ENCODE data around the gene MYL5. TPM values are rescaled to one million over a fixed set of nuclear protein-coding genes. Genes with fewer than 3 reads are reported as not detected.
"Not testable (repeated sequence)": the region's sequence is repeated elsewhere in the genome, so short reads cannot be mapped to it uniquely, and the experiment has no call there.

The MYL5 gene
- total RNA-seq, 1 donor from 2014 or later = 17.5 TPM

DNA sequence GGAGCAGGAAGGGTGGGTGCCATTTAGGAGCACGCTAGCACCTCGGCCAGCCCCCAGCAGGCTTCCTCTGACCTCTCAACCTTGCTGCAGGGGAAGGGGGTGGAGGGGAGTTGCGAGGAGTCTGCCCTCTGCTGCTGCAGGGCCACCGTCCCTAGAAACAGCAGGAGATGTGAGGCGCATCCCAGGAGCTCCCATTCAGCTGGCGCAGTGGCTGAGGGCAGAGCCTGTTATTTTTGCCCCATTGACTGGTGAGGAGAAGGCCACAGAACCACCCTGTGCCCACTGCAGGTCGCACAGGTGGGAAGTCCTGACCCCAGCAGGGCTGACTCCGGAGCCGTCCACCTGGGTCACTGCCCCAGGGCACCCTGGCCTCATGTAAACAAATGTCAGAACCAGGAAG is 40.9 kb upstream of the MYL5 start:
- Histone ChIP-seq H3K36me3 (ENCODE audit: insufficient read depth, low read length) (no peaks in the 10 kb centered on the region), H3K79me2 (ENCODE audit: insufficient read depth, low read length) (no peaks in the 10 kb centered on the region), H3K9ac (ENCODE audit: low read length) (no peak overlapping the region), H3K4me2 (ENCODE audit: low read length) (no peak overlapping the region), H3K27ac (ENCODE audit: low read depth, low read length) (no peak overlapping the region), H3K4me1 (ENCODE audit: insufficient read depth, low read length) (no peaks in the 10 kb centered on the region), H4K20me1 (ENCODE audit: insufficient read depth, low read length) (no peaks in the 10 kb centered on the region), H3K9me3 (ENCODE audit: insufficient read depth, low read depth, low read length) (peaks cover 20% of the 10 kb centered on the region), H2AFZ (ENCODE audit: low read depth, low read length) (no peak overlapping the region), H3K27me3 (ENCODE audit: insufficient read depth, low read length) (peaks cover 2% of the 10 kb centered on the region), H3K4me3 (ENCODE audit: insufficient read depth, low read depth, low read length) (no peak overlapping the region)
- DNase-seq (ENCODE audit: low read depth) (no peak), FAIRE-seq (no peak)
- no peaks in the 10 kb centered on the region for H3K36me3 Mint-ChIP-seq (ENCODE audit: low read depth, unreplicated experiment)
- H3K27ac Mint-ChIP-seq (ENCODE audit: unreplicated experiment) = no peak overlapping the region
- no peaks in the 10 kb centered on the region for H3K4me1 Mint-ChIP-seq (ENCODE audit: low read depth, unreplicated experiment)
- peaks cover 39% of the 10 kb centered on the region for H3K27me3 Mint-ChIP-seq (ENCODE audit: low read depth, unreplicated experiment)
- H3K9me3 Mint-ChIP-seq (ENCODE audit: unreplicated experiment) = peaks cover 21% of the 10 kb centered on the region
- no peak for TF ChIP-seq EZH2 (IDR thresholded peaks at IDR 0.05; ENCODE audit: insufficient read depth, low read length)
- TF ChIP-seq, protein P1, sequence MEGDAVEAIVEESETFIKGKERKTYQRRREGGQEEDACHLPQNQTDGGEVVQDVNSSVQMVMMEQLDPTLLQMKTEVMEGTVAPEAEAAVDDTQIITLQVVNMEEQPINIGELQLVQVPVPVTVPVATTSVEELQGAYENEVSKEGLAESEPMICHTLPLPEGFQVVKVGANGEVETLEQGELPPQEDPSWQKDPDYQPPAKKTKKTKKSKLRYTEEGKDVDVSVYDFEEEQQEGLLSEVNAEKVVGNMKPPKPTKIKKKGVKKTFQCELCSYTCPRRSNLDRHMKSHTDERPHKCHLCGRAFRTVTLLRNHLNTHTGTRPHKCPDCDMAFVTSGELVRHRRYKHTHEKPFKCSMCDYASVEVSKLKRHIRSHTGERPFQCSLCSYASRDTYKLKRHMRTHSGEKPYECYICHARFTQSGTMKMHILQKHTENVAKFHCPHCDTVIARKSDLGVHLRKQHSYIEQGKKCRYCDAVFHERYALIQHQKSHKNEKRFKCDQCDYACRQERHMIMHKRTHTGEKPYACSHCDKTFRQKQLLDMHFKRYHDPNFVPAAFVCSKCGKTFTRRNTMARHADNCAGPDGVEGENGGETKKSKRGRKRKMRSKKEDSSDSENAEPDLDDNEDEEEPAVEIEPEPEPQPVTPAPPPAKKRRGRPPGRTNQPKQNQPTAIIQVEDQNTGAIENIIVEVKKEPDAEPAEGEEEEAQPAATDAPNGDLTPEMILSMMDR (IDR thresholded peaks at IDR 0.05; ENCODE audit: insufficient read depth, low read depth, low read length) = no peak
- H3K4me3 Mint-ChIP-seq (ENCODE audit: unreplicated experiment) = no peak overlapping the region

GRCh38 chr4:633976-634598 is 40.3 kb upstream of the MYL5 start:
- Histone ChIP-seq H3K4me3 (ENCODE audit: insufficient read depth, low read depth, low read length) (no peak overlapping the region), H3K27me3 (ENCODE audit: insufficient read depth, low read length) (peaks cover 2% of the 10 kb centered on the region), H3K4me2 (ENCODE audit: low read length) (no peak overlapping the region), H3K27ac (ENCODE audit: low read depth, low read length) (no peak overlapping the region), H4K20me1 (ENCODE audit: insufficient read depth, low read length) (no peaks in the 10 kb centered on the region), H3K9me3 (ENCODE audit: insufficient read depth, low read depth, low read length) (peaks cover 20% of the 10 kb centered on the region), H2AFZ (ENCODE audit: low read depth, low read length) (no peak overlapping the region), H3K4me1 (ENCODE audit: insufficient read depth, low read length) (no peaks in the 10 kb centered on the region), H3K9ac (ENCODE audit: low read length) (no peak overlapping the region), H3K79me2 (ENCODE audit: insufficient read depth, low read length) (no peaks in the 10 kb centered on the region), H3K36me3 (ENCODE audit: insufficient read depth, low read length) (no peaks in the 10 kb centered on the region)
- H3K4me3 Mint-ChIP-seq (ENCODE audit: unreplicated experiment) = no peak overlapping the region
- peaks cover 21% of the 10 kb centered on the region for H3K9me3 Mint-ChIP-seq (ENCODE audit: unreplicated experiment)
- FAIRE-seq = no peak
- TF ChIP-seq EZH2 (IDR thresholded peaks at IDR 0.05; ENCODE audit: insufficient read depth, low read length) = no peak
- TF ChIP-seq, protein P1 (IDR thresholded peaks at IDR 0.05; ENCODE audit: insufficient read depth, low read depth, low read length) = no peak
- DNase-seq (ENCODE audit: low read depth) = no peak
- no peaks in the 10 kb centered on the region for H3K36me3 Mint-ChIP-seq (ENCODE audit: low read depth, unreplicated experiment)
- H3K4me1 Mint-ChIP-seq (ENCODE audit: low read depth, unreplicated experiment) = no peaks in the 10 kb centered on the region
- H3K27me3 Mint-ChIP-seq (ENCODE audit: low read depth, unreplicated experiment) = peaks cover 39% of the 10 kb centered on the region
- H3K27ac Mint-ChIP-seq (ENCODE audit: unreplicated experiment) = no peak overlapping the region

- FAIRE-seq (no peak), DNase-seq (ENCODE audit: low read depth) (no peak)
- Mint-ChIP-seq H3K27me3 (ENCODE audit: low read depth, unreplicated experiment) (peaks cover 42% of the 10 kb centered on the region), H3K9me3 (ENCODE audit: unreplicated experiment) (peaks cover 21% of the 10 kb centered on the region), H3K4me3 (ENCODE audit: unreplicated experiment) (no peak overlapping the region), H3K4me1 (ENCODE audit: low read depth, unreplicated experiment) (no peaks in the 10 kb centered on the region), H3K27ac (ENCODE audit: unreplicated experiment) (no peak overlapping the region), H3K36me3 (ENCODE audit: low read depth, unreplicated experiment) (no peaks in the 10 kb centered on the region)
- H3K4me2 ChIP-seq (ENCODE audit: low read length) = no peak overlapping the region
- H3K27ac ChIP-seq (ENCODE audit: low read depth, low read length) = no peak overlapping the region
- peaks cover 2% of the 10 kb centered on the region for H3K27me3 ChIP-seq (ENCODE audit: insufficient read depth, low read length)
- H2AFZ ChIP-seq (ENCODE audit: low read depth, low read length) = no peak overlapping the region
- H3K9me3 ChIP-seq (ENCODE audit: insufficient read depth, low read depth, low read length) = peaks cover 20% of the 10 kb centered on the region
- no peak overlapping the region for H3K4me3 ChIP-seq (ENCODE audit: insufficient read depth, low read depth, low read length)
- no peaks in the 10 kb centered on the region for H3K79me2 ChIP-seq (ENCODE audit: insufficient read depth, low read length)
- H3K9ac ChIP-seq (ENCODE audit: low read length) = no peak overlapping the region
- no peak for TF ChIP-seq EZH2 (IDR thresholded peaks at IDR 0.05; ENCODE audit: insufficient read depth, low read length)
- TF ChIP-seq, protein P1 (IDR thresholded peaks at IDR 0.05; ENCODE audit: insufficient read depth, low read depth, low read length) = no peak
- no peaks in the 10 kb centered on the region for H3K36me3 ChIP-seq (ENCODE audit: insufficient read depth, low read length)
- no peaks in the 10 kb centered on the region for H4K20me1 ChIP-seq (ENCODE audit: insufficient read depth, low read length)
- H3K4me1 ChIP-seq (ENCODE audit: insufficient read depth, low read length) = no peaks in the 10 kb centered on the region
Measured at GRCh38 chr4:634599-634985, 39.8 kb upstream of the MYL5 start.

- H3K4me1 Mint-ChIP-seq (ENCODE audit: low read depth, unreplicated experiment); H3K27me3 ChIP-seq (ENCODE audit: insufficient read depth, low read length); H3K36me3 Mint-ChIP-seq (ENCODE audit: low read depth, unreplicated experiment); H3K27ac ChIP-seq (ENCODE audit: low read depth, low read length); H3K4me3 ChIP-seq (ENCODE audit: insufficient read depth, low read depth, low read length); H3K4me2 ChIP-seq (ENCODE audit: low read length); H4K20me1 ChIP-seq (ENCODE audit: insufficient read depth, low read length); H3K9ac ChIP-seq (ENCODE audit: low read length); H3K79me2 ChIP-seq (ENCODE audit: insufficient read depth, low read length); FAIRE-seq; H3K4me3 Mint-ChIP-seq (ENCODE audit: unreplicated experiment); DNase-seq (ENCODE audit: low read depth); H3K27ac Mint-ChIP-seq (ENCODE audit: unreplicated experiment); H3K4me1 ChIP-seq (ENCODE audit: insufficient read depth, low read length); H2AFZ ChIP-seq (ENCODE audit: low read depth, low read length); H3K36me3 ChIP-seq (ENCODE audit: insufficient read depth, low read length): not testable (repeated sequence)
- Mint-ChIP-seq H3K27me3 (ENCODE audit: low read depth, unreplicated experiment) (peaks cover 39% of the 10 kb centered on the region), H3K9me3 (ENCODE audit: unreplicated experiment) (peaks cover 21% of the 10 kb centered on the region)
- peaks cover 20% of the 10 kb centered on the region for H3K9me3 ChIP-seq (ENCODE audit: insufficient read depth, low read depth, low read length)
Measured at GRCh38 chr4:635066-635835, 39.1 kb upstream of the MYL5 start.
